ENCODE results near the gene LETM1. TPM values are rescaled to one million over a fixed set of nuclear protein-coding genes. Genes with fewer than 3 reads are reported as not detected.

Gene LETM1
- total and polyA plus RNA-seq, 2 of the 13 experiments (the other 11 are each of a cell fraction or from before 2014, with no cell fraction given) = 9.7 to 41.6 TPM

DNA sequence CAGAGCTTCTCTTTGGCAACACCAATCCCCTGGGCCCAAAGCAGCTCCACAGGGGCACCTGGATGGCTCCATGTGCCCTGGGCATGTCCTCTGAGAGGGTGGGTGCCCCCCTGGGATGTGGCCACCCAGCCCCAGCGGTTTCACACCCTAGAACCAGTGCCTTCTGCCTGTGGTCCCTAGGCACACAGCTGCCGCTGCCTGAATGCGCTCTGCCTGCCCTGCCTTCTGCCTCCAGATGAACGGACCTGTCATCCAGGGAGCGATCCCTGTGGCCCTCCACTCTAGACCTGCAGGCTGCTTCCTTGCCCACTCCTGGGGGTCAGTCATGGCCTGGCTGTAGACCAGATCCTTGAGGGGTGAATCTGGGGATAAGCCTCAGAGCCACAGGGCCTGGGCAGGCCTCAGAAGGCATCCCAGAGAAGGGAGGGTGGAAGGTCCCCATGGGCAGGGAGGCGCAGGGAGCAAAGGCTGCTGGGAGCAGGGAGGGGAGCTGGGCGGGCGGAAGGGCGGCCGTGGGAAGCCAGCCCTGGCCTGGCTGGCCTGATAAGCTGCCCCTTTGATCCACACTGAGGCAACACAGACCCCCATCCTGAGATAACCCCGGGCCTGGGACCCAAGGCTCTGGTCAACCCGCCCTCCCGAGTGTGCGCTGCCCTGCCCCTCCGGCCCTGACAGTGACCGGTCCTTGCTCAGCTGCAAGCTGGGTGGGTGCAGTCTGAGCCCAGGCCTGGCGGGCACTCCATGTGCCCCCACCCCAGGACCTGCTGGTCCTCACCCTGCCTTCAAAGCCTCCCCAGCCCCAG lies 71.0 kb downstream of the LETM1 start:
- no peaks in the 10 kb centered on the region for H4K20me1 ChIP-seq (ENCODE audit: insufficient read depth, low read length)
- 0% methylated on average over 2 of the region's 17 CpGs for WGBS (ENCODE audit: low lambda C conversion rate)
- H3K4me1 ChIP-seq (ENCODE audit: insufficient read depth, low read length) = peaks cover 96% of the 10 kb centered on the region
- H3K4me3 ChIP-seq (replicated peaks in 1 of 3; ENCODE audit: insufficient read depth in 1 of 3, low read depth in 2 of 3, low read length in 3 of 3) = peak overlapping the region; percentile 29 to 62 (median 29); a peak in 5 of 6 replicates
- no peaks in the 10 kb centered on the region for H3K36me3 ChIP-seq (replicated peaks in 1 of 2; ENCODE audit: control insufficient read depth in 1 of 2, insufficient read depth in 2 of 2, low read length in 2 of 2)
- intact Hi-C loops (cut with micrococcal nuclease; ENCODE audit: unreplicated experiment) (no loop called here), in situ Hi-C loops (cut with HindIII; ENCODE audit: extremely low pct_ligation_motif_present, low pct_unique_long_range_greater_than_20kb) (no loop called here)
- ChIA-PET CTCF (ENCODE audit: low intra/inter-chr PET ratio, low total read pairs) (interaction anchor here (3.5 kb wide), 1 partner anchor 25 kb away, joined by 13 read pairs; no protein-coding TSS in a partner anchor), POLR2A (interaction anchor here (0.6 to 34.3 kb wide), 8 partner anchors 4 to 78 kb away, joined by 3 to 1258 read pairs (median 12); partner anchors contain the start of gene FGFR3)
- peaks cover 2% of the 10 kb centered on the region in 2 experiments; a peak in 3 of 5 replicates for H3K27me3 ChIP-seq (ENCODE audit: control insufficient read depth in 1 of 2, insufficient read depth in 2 of 2, low read length in 2 of 2)
- no peak overlapping the region for H2AFZ ChIP-seq (ENCODE audit: low read length)
- H3K9ac ChIP-seq (ENCODE audit: insufficient read depth, low read depth, low read length) = peak overlapping the region; percentile 55
- peak; percentile 76 for ATAC-seq
- FAIRE-seq = peak; percentile 91
- H3K9me3 ChIP-seq (ENCODE audit: low read length) = no peaks in the 10 kb centered on the region
- DNase-seq (ENCODE audit: low spot score) = peak; percentile 79
- H3K27ac ChIP-seq (ENCODE audit: extremely low read length, insufficient read depth, low read length) = peak overlapping the region; percentile 69
- peak overlapping the region; percentile 89 for H3K4me2 ChIP-seq (ENCODE audit: low read depth, low read length)
- no peaks in the 10 kb centered on the region for H3K79me2 ChIP-seq (ENCODE audit: insufficient read depth, low read length)
- BruUV-seq (replicated peaks) = no TSS peak
- TF ChIP-seq, protein P1, sequence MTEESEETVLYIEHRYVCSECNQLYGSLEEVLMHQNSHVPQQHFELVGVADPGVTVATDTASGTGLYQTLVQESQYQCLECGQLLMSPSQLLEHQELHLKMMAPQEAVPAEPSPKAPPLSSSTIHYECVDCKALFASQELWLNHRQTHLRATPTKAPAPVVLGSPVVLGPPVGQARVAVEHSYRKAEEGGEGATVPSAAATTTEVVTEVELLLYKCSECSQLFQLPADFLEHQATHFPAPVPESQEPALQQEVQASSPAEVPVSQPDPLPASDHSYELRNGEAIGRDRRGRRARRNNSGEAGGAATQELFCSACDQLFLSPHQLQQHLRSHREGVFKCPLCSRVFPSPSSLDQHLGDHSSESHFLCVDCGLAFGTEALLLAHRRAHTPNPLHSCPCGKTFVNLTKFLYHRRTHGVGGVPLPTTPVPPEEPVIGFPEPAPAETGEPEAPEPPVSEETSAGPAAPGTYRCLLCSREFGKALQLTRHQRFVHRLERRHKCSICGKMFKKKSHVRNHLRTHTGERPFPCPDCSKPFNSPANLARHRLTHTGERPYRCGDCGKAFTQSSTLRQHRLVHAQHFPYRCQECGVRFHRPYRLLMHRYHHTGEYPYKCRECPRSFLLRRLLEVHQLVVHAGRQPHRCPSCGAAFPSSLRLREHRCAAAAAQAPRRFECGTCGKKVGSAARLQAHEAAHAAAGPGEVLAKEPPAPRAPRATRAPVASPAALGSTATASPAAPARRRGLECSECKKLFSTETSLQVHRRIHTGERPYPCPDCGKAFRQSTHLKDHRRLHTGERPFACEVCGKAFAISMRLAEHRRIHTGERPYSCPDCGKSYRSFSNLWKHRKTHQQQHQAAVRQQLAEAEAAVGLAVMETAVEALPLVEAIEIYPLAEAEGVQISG (CRISPR knock-in tag; IDR thresholded peaks at IDR 0.05) = no peak
- TF ChIP-seq KAT2B (IDR thresholded peaks at IDR 0.05; ENCODE audit: borderline replicate concordance, low read depth, low read length) = no peak
- TF ChIP-seq ATAD3A (CRISPR knock-in tag; IDR thresholded peaks at IDR 0.05) = no peak
- TF ChIP-seq ZNF572 (CRISPR knock-in tag; IDR thresholded peaks at IDR 0.05) = no peak
- no peak for TF ChIP-seq NBN (conservative IDR thresholded peaks at IDR 0.05)
- no peak for TF ChIP-seq ZNF781 (CRISPR knock-in tag; IDR thresholded peaks at IDR 0.05; ENCODE audit: borderline replicate concordance, not compliant biosample characterization)
- TF ChIP-seq, protein P2, sequence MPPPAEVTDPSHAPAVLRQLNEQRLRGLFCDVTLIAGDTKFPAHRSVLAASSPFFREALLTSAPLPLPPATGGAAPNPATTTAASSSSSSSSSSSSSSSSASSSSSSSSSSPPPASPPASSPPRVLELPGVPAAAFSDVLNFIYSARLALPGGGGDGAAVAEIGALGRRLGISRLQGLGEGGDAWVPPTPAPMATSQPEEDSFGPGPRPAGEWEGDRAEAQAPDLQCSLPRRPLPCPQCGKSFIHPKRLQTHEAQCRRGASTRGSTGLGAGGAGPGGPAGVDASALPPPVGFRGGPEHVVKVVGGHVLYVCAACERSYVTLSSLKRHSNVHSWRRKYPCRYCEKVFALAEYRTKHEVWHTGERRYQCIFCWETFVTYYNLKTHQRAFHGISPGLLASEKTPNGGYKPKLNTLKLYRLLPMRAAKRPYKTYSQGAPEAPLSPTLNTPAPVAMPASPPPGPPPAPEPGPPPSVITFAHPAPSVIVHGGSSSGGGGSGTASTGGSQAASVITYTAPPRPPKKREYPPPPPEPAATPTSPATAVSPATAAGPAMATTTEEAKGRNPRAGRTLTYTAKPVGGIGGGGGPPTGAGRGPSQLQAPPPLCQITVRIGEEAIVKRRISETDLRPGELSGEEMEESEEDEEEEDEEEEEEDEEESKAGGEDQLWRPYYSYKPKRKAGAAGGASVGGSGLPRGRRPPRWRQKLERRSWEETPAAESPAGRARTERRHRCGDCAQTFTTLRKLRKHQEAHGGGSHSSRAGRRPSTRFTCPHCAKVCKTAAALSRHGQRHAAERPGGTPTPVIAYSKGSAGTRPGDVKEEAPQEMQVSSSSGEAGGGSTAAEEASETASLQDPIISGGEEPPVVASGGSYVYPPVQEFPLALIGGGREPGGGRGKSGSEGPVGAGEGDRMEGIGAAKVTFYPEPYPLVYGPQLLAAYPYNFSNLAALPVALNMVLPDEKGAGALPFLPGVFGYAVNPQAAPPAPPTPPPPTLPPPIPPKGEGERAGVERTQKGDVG (CRISPR knock-in tag; IDR thresholded peaks at IDR 0.05; ENCODE audit: borderline replicate concordance) = no peak
- TF ChIP-seq ZNF333 (CRISPR knock-in tag; IDR thresholded peaks at IDR 0.05; ENCODE audit: borderline replicate concordance) = 0 out of 2 replicates have a peak, but pooled peaks have one; percentile 19
- TF ChIP-seq, protein P3, sequence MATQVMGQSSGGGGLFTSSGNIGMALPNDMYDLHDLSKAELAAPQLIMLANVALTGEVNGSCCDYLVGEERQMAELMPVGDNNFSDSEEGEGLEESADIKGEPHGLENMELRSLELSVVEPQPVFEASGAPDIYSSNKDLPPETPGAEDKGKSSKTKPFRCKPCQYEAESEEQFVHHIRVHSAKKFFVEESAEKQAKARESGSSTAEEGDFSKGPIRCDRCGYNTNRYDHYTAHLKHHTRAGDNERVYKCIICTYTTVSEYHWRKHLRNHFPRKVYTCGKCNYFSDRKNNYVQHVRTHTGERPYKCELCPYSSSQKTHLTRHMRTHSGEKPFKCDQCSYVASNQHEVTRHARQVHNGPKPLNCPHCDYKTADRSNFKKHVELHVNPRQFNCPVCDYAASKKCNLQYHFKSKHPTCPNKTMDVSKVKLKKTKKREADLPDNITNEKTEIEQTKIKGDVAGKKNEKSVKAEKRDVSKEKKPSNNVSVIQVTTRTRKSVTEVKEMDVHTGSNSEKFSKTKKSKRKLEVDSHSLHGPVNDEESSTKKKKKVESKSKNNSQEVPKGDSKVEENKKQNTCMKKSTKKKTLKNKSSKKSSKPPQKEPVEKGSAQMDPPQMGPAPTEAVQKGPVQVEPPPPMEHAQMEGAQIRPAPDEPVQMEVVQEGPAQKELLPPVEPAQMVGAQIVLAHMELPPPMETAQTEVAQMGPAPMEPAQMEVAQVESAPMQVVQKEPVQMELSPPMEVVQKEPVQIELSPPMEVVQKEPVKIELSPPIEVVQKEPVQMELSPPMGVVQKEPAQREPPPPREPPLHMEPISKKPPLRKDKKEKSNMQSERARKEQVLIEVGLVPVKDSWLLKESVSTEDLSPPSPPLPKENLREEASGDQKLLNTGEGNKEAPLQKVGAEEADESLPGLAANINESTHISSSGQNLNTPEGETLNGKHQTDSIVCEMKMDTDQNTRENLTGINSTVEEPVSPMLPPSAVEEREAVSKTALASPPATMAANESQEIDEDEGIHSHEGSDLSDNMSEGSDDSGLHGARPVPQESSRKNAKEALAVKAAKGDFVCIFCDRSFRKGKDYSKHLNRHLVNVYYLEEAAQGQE (IDR thresholded peaks at IDR 0.05; ENCODE audit: borderline replicate concordance in 1 of 2, low read depth in 1 of 2, low read length in 2 of 2) = no peak
- TF ChIP-seq ERF (CRISPR knock-in tag; IDR thresholded peaks at IDR 0.05) = peak; percentile 63; the same call in 1 of the 2 replicates
- TF ChIP-seq, protein P4, sequence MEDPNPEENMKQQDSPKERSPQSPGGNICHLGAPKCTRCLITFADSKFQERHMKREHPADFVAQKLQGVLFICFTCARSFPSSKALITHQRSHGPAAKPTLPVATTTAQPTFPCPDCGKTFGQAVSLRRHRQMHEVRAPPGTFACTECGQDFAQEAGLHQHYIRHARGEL (CRISPR knock-in tag; IDR thresholded peaks at IDR 0.05) = no peak
